Muscle layer of duodenum (tissue), 2 donors: ENCODE measurements around the gene ZNF425.

Experiments
- H3K27ac ChIP-seq: one replicate; pipeline ENCODE4 v1.7.0; 2013; ENCODE audit warnings: mild to moderate bottlenecking, low read length
- H3K27me3 ChIP-seq: one replicate; pipeline ENCODE4 v1.7.0; 2013; ENCODE audit warnings: low read depth, mild to moderate bottlenecking, control low read depth, low read length
- H3K36me3 ChIP-seq, 2 donors: one replicate each; pipeline ENCODE4 v1.7.0; 2013; ENCODE audit warnings: low read length in 2 of 2, control low read depth in 1 of 2, mild to moderate bottlenecking in 1 of 2; ENCODE audit not compliant: insufficient read depth in 2 of 2, control insufficient read depth in 1 of 2
- H3K4me1 ChIP-seq, 2 donors: one replicate each; pipeline ENCODE4 v1.7.0; 2013; ENCODE audit warnings: low read length in 2 of 2, mild to moderate bottlenecking in 2 of 2, control low read depth in 1 of 2, moderate library complexity in 1 of 2; ENCODE audit not compliant: insufficient read depth in 2 of 2, control insufficient read depth in 1 of 2
- H3K4me3 ChIP-seq, 2 donors: one replicate each; pipeline ENCODE4 v1.7.0; 2013; ENCODE audit warnings: low read length in 2 of 2, low read depth in 1 of 2, mild to moderate bottlenecking in 1 of 2
- H3K9me3 ChIP-seq, 2 donors: one replicate each; pipeline ENCODE4 v1.7.0; 2013; ENCODE audit warnings: low read length in 2 of 2, control low read depth in 1 of 2, mild to moderate bottlenecking in 1 of 2; ENCODE audit not compliant: control insufficient read depth in 1 of 2
- donor health status: healthy.

The ZNF425 gene, protein sequence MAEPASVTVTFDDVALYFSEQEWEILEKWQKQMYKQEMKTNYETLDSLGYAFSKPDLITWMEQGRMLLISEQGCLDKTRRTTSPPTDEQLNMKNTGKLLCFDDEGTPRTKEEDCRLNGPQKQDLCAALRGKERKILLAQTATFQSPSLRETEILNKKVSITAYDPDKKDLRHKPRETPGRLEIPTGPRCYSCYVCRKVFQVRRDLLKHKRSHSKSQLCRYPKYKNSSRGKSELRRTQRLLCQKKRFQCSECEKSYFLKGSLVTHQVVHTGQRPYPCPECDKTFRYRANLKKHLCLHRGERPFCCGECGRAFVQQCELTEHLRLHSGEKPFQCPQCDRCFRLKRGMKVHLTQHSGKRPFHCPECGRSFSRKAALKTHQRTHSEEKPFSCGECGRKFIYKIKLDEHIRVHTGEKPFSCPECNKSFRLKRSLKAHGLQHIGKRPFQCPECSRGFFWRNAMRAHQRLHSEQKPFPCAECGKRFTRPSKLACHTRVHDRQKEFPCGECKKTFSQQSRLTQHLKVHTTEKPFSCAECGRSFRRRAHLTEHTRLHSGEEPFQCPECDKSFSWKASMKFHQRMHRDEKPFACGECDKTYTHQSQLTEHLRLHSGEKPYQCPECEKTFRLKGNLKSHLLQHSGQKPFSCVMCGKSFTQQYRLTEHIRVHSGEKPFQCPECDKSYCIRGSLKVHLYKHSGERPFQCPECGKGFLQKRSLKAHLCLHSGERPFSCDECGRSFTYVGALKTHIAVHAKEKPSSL

GRCh38 chr7:149125863-149126661 is at the start of gene ZNF425:
ZNF425 (minus strand) TSS chr7:149126324; CDS start chr7:149126213, 111 bp downstream.
- Histone ChIP-seq H3K4me1 (peaks cover 0 to 14% of the 10 kb centered on the region in 2 donors), H3K27me3 (no peaks in the 10 kb centered on the region), H3K27ac (peak within 1 kb of the TSS; percentile 91), H3K4me3 (peak within 1 kb of the TSS; percentile 90 to 95), H3K36me3 (peaks cover 6 to 9% of the 10 kb centered on the region in 2 donors), H3K9me3 (no peaks in the 10 kb centered on the region)

GRCh38 chr7:149175150-149175549 is 49.0 kb upstream of the ZNF425 start:
- Histone ChIP-seq H3K36me3 (peaks cover 31 to 56% of the 10 kb centered on the region in 2 donors), H3K4me1 (no peaks in the 10 kb centered on the region), H3K4me3 (no peak overlapping the region), H3K27ac (no peak overlapping the region), H3K27me3 (no peaks in the 10 kb centered on the region), H3K9me3 (no peaks in the 10 kb centered on the region)

- no peak overlapping the region for H3K27ac ChIP-seq
- no peak overlapping the region for H3K4me3 ChIP-seq
- H3K9me3 ChIP-seq = no peaks in the 10 kb centered on the region
- peaks cover 28 to 53% of the 10 kb centered on the region in 2 donors for H3K36me3 ChIP-seq
- no peaks in the 10 kb centered on the region for H3K4me1 ChIP-seq
- H3K27me3 ChIP-seq = no peaks in the 10 kb centered on the region
These were observed 46.4 kb upstream of the ZNF425 start for GRCh38 chr7:149172534-149172920.

- H3K27me3 ChIP-seq = no peaks in the 10 kb centered on the region
- no peak overlapping the region for H3K27ac ChIP-seq
- H3K9me3 ChIP-seq = no peaks in the 10 kb centered on the region
- H3K4me3 ChIP-seq = no peak overlapping the region
- H3K36me3 ChIP-seq = peaks cover 27 to 53% of the 10 kb centered on the region in 2 donors
- H3K4me1 ChIP-seq = no peaks in the 10 kb centered on the region
These were observed 45.9 kb upstream of the ZNF425 start for GRCh38 chr7:149171892-149172533.

DNA sequence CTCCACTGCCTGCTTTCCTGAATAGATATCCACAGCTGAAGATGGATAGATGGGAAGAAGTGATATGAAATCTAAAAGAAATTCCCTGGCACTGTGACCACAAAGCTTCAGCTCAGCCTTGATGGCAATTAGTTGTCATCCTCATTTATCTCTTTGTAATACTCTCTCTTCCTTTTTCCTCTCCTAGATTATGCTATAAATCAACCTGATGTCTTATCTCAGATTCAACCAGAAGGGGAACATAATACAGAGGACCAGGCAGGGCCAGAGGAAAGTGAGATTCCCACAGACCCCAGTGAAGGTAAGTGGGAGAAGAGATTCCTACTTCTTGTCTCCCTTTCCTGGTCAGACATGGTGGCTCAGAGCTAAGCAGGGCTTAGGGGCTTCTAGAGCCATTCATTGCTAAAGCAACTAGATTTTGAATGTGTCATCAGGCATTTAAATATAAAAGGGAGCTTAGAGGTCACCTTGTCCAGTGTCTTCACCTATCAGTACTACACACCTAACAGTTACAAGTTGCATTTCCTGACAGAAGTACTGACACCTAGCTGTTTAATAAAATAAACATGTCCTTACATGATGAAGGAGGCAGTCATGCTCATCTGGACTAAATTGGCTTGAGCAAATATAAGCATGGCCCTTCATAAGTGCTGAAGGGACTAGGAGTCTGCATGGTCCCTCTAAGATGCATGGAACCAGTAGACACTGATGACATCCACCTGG is 40.7 kb upstream of the ZNF425 start:
- no peak overlapping the region for H3K4me3 ChIP-seq
- peaks cover 29 to 56% of the 10 kb centered on the region in 2 donors for H3K36me3 ChIP-seq
- no peaks in the 10 kb centered on the region for H3K27me3 ChIP-seq
- no peaks in the 10 kb centered on the region for H3K4me1 ChIP-seq
- no peak overlapping the region for H3K27ac ChIP-seq
- no peaks in the 10 kb centered on the region for H3K9me3 ChIP-seq

- no peak overlapping the region for H3K4me3 ChIP-seq
- no peak overlapping the region for H3K27ac ChIP-seq
- no peaks in the 10 kb centered on the region for H3K27me3 ChIP-seq
- H3K9me3 ChIP-seq = no peaks in the 10 kb centered on the region
- peaks cover 29 to 56% of the 10 kb centered on the region in 2 donors for H3K36me3 ChIP-seq
- H3K4me1 ChIP-seq = no peaks in the 10 kb centered on the region
These were observed 40.0 kb upstream of the ZNF425 start for GRCh38 chr7:149166142-149166541.

DNA sequence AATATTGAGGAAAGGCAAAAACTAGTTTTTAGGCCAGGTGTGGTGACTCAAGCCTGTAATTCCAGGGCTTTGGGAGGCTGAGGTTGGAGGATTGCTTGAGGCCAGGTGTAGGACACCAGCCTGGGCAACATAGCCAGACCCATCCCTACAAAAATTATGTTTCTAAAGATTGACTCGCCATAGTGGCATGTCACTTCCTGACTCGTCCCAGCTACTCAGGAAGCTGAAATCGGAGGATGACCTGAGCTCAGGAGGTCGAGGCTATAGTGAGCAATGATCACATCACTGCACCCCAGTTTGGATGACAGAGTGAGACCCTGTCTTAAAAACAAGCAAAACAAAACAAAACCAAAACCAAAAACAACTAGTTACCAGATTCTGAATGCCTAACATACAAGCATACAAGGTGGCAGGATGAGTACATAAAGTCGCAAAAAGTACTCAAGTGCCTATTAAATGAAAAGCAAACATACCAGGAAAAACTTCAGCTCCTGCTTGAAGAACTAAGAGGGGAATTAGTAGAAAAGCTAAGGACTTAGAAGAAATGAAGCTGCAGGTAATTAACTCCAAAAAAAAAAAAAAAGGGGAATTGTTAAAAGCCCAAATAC is 35.2 kb upstream of the ZNF425 start:
- Histone ChIP-seq H3K36me3 (peaks cover 4 to 20% of the 10 kb centered on the region in 2 donors), H3K9me3 (no peaks in the 10 kb centered on the region), H3K27me3 (no peaks in the 10 kb centered on the region), H3K4me1 (no peaks in the 10 kb centered on the region), H3K4me3 (no peak overlapping the region), H3K27ac (no peak overlapping the region)

DNA sequence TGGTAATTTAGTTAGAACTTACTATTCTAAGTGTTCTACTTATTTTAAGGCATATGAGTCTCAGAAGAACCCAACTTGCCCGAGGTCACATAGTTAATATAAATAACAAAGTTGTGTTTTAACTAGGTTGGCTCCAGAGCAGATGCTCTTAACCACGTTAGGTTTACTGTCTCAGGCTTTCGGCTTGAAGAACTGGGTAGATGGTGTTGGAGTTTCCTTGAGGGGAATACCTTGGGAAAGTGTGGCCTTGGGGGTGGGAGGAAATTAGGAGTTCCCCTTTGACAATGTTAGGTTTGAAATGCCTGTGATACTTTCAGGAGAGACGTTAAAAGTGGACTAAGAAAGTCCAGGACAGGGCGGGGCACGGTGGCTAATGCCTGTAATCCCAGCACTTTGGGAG is 30.8 kb upstream of the ZNF425 start:
- H3K4me1 ChIP-seq = no peaks in the 10 kb centered on the region
- peaks cover 7 to 15% of the 10 kb centered on the region in 2 donors for H3K36me3 ChIP-seq

DNA sequence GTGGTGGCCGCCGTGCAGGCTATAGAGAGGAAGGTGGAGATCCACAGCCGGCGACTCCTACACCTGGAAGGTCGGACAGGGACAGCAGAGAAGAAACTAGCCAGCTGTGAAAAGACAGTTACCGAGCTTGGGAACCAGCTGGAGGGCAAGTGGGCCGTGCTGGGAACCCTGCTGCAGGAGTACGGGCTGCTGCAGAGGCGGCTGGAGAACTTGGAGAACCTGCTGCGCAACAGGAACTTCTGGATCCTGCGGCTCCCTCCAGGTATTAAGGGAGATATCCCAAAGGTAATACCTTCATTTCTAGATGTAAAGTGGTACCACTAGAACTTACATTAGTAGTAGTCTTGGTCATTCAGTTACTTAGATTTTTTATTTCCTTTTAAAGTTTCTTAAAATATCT is 27.9 kb upstream of the ZNF425 start:
- no peaks in the 10 kb centered on the region for H3K27me3 ChIP-seq
- peaks cover 7 to 15% of the 10 kb centered on the region in 2 donors for H3K36me3 ChIP-seq
- H3K9me3 ChIP-seq = no peaks in the 10 kb centered on the region
- no peak overlapping the region for H3K27ac ChIP-seq
- H3K4me1 ChIP-seq = no peaks in the 10 kb centered on the region
- no peak overlapping the region for H3K4me3 ChIP-seq

More for the DNA sequence above, 30.8 kb upstream of the ZNF425 start:
- Histone ChIP-seq H3K9me3 (no peaks in the 10 kb centered on the region), H3K4me3 (no peak overlapping the region), H3K27ac (no peak overlapping the region), H3K27me3 (no peaks in the 10 kb centered on the region)

GRCh38 chr7:149153346-149153745 is 27.2 kb upstream of the ZNF425 start:
- Histone ChIP-seq H3K27me3 (no peaks in the 10 kb centered on the region), H3K27ac (no peak overlapping the region), H3K4me1 (peaks cover 0 to 4% of the 10 kb centered on the region in 2 donors), H3K4me3 (no peak overlapping the region), H3K36me3 (peaks cover 7 to 15% of the 10 kb centered on the region in 2 donors), H3K9me3 (no peaks in the 10 kb centered on the region)
